Measurements from ENCODE around the gene SH3BGRL3.

GRCh38 chr1:26254404-26254803 lies 25.5 kb upstream of the SH3BGRL3 start:
- TF ChIP-seq CTCF (IDR thresholded peaks at IDR 0.05) (no peak), EP300 (IDR thresholded peaks at IDR 0.05; ENCODE audit: low read depth) (no peak)

Measured in transverse colon (tissue), 3 donors.